ENCODE data around the gene ING5. TPM values are rescaled to one million over a fixed set of nuclear protein-coding genes. Genes with fewer than 3 reads are reported as not detected.

ING5 gene
- total and polyA plus RNA-seq, 7 donors: 14.5 to 25.4 (median 18.9) TPM

DNA sequence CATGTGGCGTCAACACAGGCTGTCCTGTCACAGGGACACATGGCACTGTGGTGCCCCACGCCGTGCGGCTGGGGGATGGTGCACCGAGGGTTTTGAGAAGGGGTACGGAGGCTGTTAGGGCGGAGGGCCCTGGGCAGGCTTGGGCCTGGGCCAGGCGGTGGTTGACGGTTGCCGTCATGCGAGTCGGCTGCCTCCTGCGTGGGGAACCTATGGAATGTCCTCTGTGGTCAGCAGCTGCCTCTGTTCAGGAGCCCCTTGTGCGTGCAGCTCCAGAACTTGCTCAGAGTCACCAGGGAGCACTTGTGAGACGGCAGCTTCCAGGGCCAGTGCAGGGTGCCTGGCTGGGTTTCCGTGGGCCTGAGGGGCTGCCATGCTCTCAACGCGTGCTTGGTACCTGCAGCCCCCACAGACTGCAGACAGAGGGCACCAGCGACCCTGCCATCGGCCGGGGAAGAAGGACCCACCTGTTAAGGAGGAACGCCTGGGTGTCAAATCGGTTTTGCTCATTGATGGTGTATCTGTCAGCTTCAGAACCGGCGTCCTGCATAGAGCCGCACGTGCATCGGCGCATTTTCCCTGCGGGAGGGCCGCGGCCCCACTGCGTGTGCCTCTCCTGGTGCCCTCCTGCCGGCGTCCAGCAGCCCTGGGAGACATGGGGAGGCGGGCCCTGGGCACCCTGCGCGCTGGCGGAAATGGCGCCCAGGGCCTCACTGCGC, 22.6 kb downstream of the ING5 start:
- ATAC-seq: no peak
- Histone ChIP-seq H3K36me3 (ENCODE audit: insufficient read depth in 1 of 2, low read depth in 1 of 2) (peaks cover 4 to 68% of the 10 kb centered on the region in 2 donors), H3K4me3 (no peak overlapping the region), H3K27ac (no peak overlapping the region), H3K27me3 (ENCODE audit: insufficient read depth in 3 of 3, low read length in 2 of 3) (no peaks in the 10 kb centered on the region), H3K9me3 (no peaks in the 10 kb centered on the region), H3K4me1 (peaks cover 16% of the 10 kb centered on the region)
- intact Hi-C loops (cut with DNase I): no loop called here
- DNase-seq: no peak
- TF ChIP-seq, protein P1, sequence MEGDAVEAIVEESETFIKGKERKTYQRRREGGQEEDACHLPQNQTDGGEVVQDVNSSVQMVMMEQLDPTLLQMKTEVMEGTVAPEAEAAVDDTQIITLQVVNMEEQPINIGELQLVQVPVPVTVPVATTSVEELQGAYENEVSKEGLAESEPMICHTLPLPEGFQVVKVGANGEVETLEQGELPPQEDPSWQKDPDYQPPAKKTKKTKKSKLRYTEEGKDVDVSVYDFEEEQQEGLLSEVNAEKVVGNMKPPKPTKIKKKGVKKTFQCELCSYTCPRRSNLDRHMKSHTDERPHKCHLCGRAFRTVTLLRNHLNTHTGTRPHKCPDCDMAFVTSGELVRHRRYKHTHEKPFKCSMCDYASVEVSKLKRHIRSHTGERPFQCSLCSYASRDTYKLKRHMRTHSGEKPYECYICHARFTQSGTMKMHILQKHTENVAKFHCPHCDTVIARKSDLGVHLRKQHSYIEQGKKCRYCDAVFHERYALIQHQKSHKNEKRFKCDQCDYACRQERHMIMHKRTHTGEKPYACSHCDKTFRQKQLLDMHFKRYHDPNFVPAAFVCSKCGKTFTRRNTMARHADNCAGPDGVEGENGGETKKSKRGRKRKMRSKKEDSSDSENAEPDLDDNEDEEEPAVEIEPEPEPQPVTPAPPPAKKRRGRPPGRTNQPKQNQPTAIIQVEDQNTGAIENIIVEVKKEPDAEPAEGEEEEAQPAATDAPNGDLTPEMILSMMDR (IDR thresholded peaks at IDR 0.05): peak; percentile 29
- WGBS, 3 donors: 91 to 93% (median 93%) methylated on average over 41 of the region's 41 CpGs

DNA sequence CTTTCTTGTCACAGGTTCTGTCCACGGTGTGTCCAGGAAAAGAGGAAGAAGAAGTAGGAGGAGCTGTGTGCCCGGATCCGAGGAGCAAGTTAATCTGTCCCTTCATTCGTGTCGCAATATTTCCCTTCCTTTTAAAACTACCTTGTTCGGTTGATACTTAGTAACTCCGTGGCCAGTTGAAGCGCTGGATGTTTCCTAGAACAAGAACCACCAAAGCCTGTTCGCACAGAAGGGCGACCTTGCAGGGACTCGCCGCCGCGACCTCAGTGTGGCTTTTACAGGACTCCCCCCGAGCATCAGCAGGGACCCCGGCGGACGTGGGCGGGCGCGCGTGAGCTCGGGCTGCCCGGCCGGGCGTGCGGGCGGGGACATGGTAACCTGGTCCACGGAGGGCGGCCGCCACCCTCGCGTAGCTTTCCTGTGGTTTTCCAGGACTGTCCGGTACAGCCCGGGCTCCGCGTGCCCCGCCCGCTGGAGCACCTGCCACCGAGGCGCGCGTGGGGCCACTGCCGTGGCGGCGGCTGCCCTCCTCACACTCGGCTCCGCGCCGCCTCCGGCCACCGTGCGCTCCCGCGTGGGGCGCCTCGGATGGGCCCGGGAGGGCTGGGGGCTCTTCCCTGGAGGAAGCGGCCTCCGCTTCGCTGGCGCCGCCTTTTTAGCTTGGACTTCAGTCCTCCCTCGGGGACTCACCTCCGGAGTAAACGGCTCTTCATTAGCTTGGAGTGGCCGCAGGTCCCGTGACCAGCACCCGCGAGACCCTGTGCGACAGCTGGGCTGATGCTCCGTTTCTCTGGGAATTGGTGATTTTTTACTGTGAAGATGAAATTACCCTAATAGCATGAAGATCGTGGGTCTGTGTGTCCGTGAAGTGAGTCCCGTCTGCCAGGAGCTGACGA, 23.4 kb downstream of the ING5 start:
- ATAC-seq (no peak), DNase-seq (no peak)
- no peaks in the 10 kb centered on the region for H3K27me3 ChIP-seq (ENCODE audit: insufficient read depth in 3 of 3, low read length in 2 of 3)
- 87 to 91% (median 91%) methylated on average over 70 to 76 of the region's 76 CpGs for WGBS, 3 donors
- H3K4me1 ChIP-seq: peaks cover 16% of the 10 kb centered on the region
- intact Hi-C loops (cut with DNase I): no loop called here
- no peak overlapping the region for H3K27ac ChIP-seq
- peaks cover 0 to 60% of the 10 kb centered on the region in 2 donors for H3K36me3 ChIP-seq (ENCODE audit: insufficient read depth in 1 of 2, low read depth in 1 of 2)
- TF ChIP-seq, protein P1 (IDR thresholded peaks at IDR 0.05): no peak
- no peak overlapping the region for H3K4me3 ChIP-seq
- no peaks in the 10 kb centered on the region for H3K9me3 ChIP-seq

- peaks cover 0 to 48% of the 10 kb centered on the region in 2 donors for H3K36me3 ChIP-seq (ENCODE audit: insufficient read depth in 1 of 2, low read depth in 1 of 2)
- no peak overlapping the region for H3K4me3 ChIP-seq
- peaks cover 16% of the 10 kb centered on the region for H3K4me1 ChIP-seq
- ATAC-seq (no peak), DNase-seq (no peak)
- WGBS, 3 donors: 87 to 92% (median 88%) methylated on average over 16 of the region's 16 CpGs
- H3K27me3 ChIP-seq (ENCODE audit: insufficient read depth in 3 of 3, low read length in 2 of 3): no peaks in the 10 kb centered on the region
- H3K9me3 ChIP-seq: no peaks in the 10 kb centered on the region
- TF ChIP-seq, protein P1 (IDR thresholded peaks at IDR 0.05): no peak
- intact Hi-C loops (cut with DNase I): no loop called here
- no peak overlapping the region for H3K27ac ChIP-seq
Observed at GRCh38 chr2:241726459-241726858, 24.6 kb downstream of the ING5 start.

DNA sequence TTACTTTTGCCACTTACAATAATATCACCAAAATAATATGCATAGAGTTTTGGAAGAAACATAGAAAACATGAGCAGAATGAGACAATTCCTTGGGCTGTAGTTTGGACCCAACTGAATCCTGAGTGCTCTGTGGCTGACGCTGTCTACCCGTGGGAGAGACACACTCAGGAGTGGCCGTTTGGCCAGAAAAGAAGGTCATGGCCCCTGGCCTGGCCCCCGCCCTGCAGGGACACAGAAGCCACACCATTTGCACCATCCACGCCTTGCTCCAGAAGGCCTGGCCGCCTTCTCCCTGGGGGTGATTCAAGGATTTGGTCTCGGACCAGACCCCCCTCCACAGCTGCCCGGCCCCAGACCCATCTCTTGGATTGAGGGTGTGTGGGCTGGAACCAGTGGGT, 26.2 kb downstream of the ING5 start:
- TF ChIP-seq, protein P1 (IDR thresholded peaks at IDR 0.05): no peak
- intact Hi-C loops (cut with DNase I): no loop called here
- Histone ChIP-seq H3K36me3 (ENCODE audit: insufficient read depth in 1 of 2, low read depth in 1 of 2) (peaks cover 0 to 35% of the 10 kb centered on the region in 2 donors), H3K4me1 (peaks cover 16% of the 10 kb centered on the region), H3K27ac (peak overlapping the region; percentile 94), H3K4me3 (peak overlapping the region; percentile 28), H3K27me3 (ENCODE audit: insufficient read depth in 3 of 3, low read length in 2 of 3) (no peaks in the 10 kb centered on the region), H3K9me3 (no peaks in the 10 kb centered on the region)
- ATAC-seq (peak in 3 of 4 donors; percentile 3 to 9 (median 5)), DNase-seq (no peak)
- WGBS, 3 donors: 46 to 57% (median 56%) methylated on average over 8 of the region's 8 CpGs

Data from psoas muscle (tissue), 8 donors.